ENCODE results near the gene F2R. TPM values are rescaled to one million over a fixed set of nuclear protein-coding genes. Genes with fewer than 3 reads are reported as not detected.

The F2R gene
- total and polyA plus RNA-seq, 2 of the 8 experiments (the other 6 are each of a cell fraction or from before 2014, with no cell fraction given): 23.8 to 29.1 TPM

DNA sequence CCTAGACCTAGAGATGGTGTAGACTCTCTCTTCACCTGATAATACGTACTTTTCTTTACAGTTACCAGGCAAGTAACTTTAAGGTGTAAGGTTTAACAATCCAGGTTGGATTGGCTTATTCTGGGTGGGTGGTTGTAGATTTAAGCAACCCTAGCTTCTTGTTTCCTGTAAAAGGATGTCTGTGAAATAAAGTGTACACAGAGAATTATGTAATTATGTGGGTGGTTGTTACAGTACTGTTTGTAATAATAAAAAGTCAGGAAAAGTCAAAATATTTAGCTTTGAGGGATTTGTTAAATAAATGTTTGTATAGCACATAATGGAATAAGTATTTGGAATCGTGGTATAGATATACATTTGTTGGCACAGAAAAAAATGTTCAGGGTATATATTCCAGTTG, 43.7 kb upstream of the F2R start:
- WGBS, 2 experiments (ENCODE audit: extremely low coverage in 1 of 2, insufficient coverage in 1 of 2, insufficient read length in 1 of 2, insufficient replicate concordance in 2 of 2, low coverage in 1 of 2, low lambda C conversion rate in 2 of 2, missing lambda C conversion rate in 1 of 2): 90% methylated on average over 2 of the region's 2 CpGs; no CpG with 5 or more reads in 1 of the 2 experiments

More for the DNA sequence above, 43.7 kb upstream of the F2R start:
- no peaks in the 10 kb centered on the region for H3K23me2 ChIP-seq (ENCODE audit: low read depth, low read length)
- H2BK12ac ChIP-seq (ENCODE audit: low read depth, low read length): no peak overlapping the region
- no peak for FAIRE-seq
- no peak overlapping the region for H3K18ac ChIP-seq (ENCODE audit: extremely low read depth, low read length)
- no peaks in the 10 kb centered on the region for H3K79me2 ChIP-seq (ENCODE audit: control insufficient read depth in 1 of 2, insufficient read depth in 2 of 2, low read length in 2 of 2)
- H2BK5ac ChIP-seq (ENCODE audit: low read depth, low read length): no peak overlapping the region
- H3K4me2 ChIP-seq (ENCODE audit: insufficient read depth in 1 of 2, low read depth in 2 of 2, low read length in 2 of 2): no peak overlapping the region
- H3K14ac ChIP-seq (ENCODE audit: insufficient read length): no peak overlapping the region
- H2AFZ ChIP-seq (ENCODE audit: low read length): no peak overlapping the region
- no peak for TF ChIP-seq EGR1 (IDR thresholded peaks at IDR 0.05; ENCODE audit: borderline replicate concordance, low read depth, low read length)
- TF ChIP-seq CTBP2 (IDR thresholded peaks at IDR 0.05; ENCODE audit: borderline replicate concordance, insufficient read depth, insufficient read length, low read length): no peak
- TF ChIP-seq GTF2F1 (IDR thresholded peaks at IDR 0.05; ENCODE audit: borderline replicate concordance, low read depth, low read length): no peak
- no peak for TF ChIP-seq POLR2AphosphoS5 (IDR thresholded peaks at IDR 0.05; ENCODE audit: low read depth, low read length)
- no peak for TF ChIP-seq SP2 (IDR thresholded peaks at IDR 0.05; ENCODE audit: low read length)
- TF ChIP-seq ZNF274 (IDR thresholded peaks at IDR 0.05; ENCODE audit: borderline replicate concordance, extremely low read depth, low read length): no peak
- no peak for TF ChIP-seq CEBPB (IDR thresholded peaks at IDR 0.05; ENCODE audit: low read depth, low read length)
- no peak for TF ChIP-seq TAF1 (IDR thresholded peaks at IDR 0.05; ENCODE audit: low read depth, low read length)
- peaks cover 0 to 2% of the 10 kb centered on the region in 2 experiments for H4K20me1 ChIP-seq (replicated peaks in 1 of 2; ENCODE audit: control insufficient read depth in 1 of 2, insufficient read depth in 2 of 2, low read length in 2 of 2)
- no peak overlapping the region for H2BK120ac ChIP-seq (replicated peaks; ENCODE audit: low read depth, low read length)
- no peak overlapping the region for H2AK5ac ChIP-seq (ENCODE audit: low read depth, low read length)
- POLR2A ChIA-PET (ENCODE audit: partially characterized antibody): no interaction called here
- no peak overlapping the region for H4K5ac ChIP-seq (ENCODE audit: insufficient read length, low read depth, low read length)
- DNase-seq (ENCODE audit: low read depth in 1 of 2, low spot score in 2 of 2): no peak
- no peak overlapping the region for H4K91ac ChIP-seq (replicated peaks; ENCODE audit: insufficient read length, low read length)
- CTCF ChIA-PET (ENCODE audit: partially characterized antibody): no interaction called here
- H3K27me3 ChIP-seq (replicated peaks in 1 of 4; ENCODE audit: control insufficient read depth in 3 of 4, extremely low read depth in 1 of 4, insufficient read depth in 3 of 4, low read length in 3 of 4): no peaks in the 10 kb centered on the region
- H3K79me1 ChIP-seq (ENCODE audit: low read depth, low read length): no peaks in the 10 kb centered on the region
- no peak overlapping the region for H2BK20ac ChIP-seq (ENCODE audit: low read length)
- no peak overlapping the region for H3K4me3 ChIP-seq (ENCODE audit: extremely low read depth in 1 of 4, insufficient read depth in 2 of 4, low read depth in 3 of 4, low read length in 4 of 4)
- H3K27ac ChIP-seq (ENCODE audit: low read depth, low read length): no peak overlapping the region
- no peak overlapping the region for H4K8ac ChIP-seq (ENCODE audit: extremely low read depth, insufficient read depth, low read length)
- no peaks in the 10 kb centered on the region for H3K9me3 ChIP-seq (ENCODE audit: insufficient read depth in 2 of 2, low read depth in 1 of 2, low read length in 1 of 2)
- peaks cover 0 to 7% (median under 1%) of the 10 kb centered on the region in 4 experiments; a peak in 3 of 8 replicates for H3K36me3 ChIP-seq (ENCODE audit: control insufficient read depth in 2 of 4, insufficient read depth in 4 of 4, low read length in 3 of 4)
- no peak overlapping the region for H2BK15ac ChIP-seq (ENCODE audit: low read length)
- H3K23ac ChIP-seq (ENCODE audit: insufficient read length): no peak overlapping the region
- H3K4ac ChIP-seq (replicated peaks; ENCODE audit: insufficient read length, low read depth, low read length): no peak overlapping the region
- H3K9ac ChIP-seq (replicated peaks in 1 of 4; ENCODE audit: extremely low read depth in 1 of 4, low read depth in 3 of 4, low read length in 3 of 4): no peak overlapping the region
- H3K56ac ChIP-seq (replicated peaks; ENCODE audit: insufficient read length, low read depth, low read length): no peak overlapping the region
- no peaks in the 10 kb centered on the region for H3K4me1 ChIP-seq (replicated peaks in 1 of 4; ENCODE audit: control insufficient read depth in 3 of 4, insufficient read depth in 4 of 4, low read length in 3 of 4)

All from H1 (cell line).